ENCODE data around the gene SORBS1.

- TF ChIP-seq POLR2A (IDR thresholded peaks at IDR 0.05) (no peak), POLR2AphosphoS5 (IDR thresholded peaks at IDR 0.05) (no peak)
- TF ChIP-seq, protein P1, sequence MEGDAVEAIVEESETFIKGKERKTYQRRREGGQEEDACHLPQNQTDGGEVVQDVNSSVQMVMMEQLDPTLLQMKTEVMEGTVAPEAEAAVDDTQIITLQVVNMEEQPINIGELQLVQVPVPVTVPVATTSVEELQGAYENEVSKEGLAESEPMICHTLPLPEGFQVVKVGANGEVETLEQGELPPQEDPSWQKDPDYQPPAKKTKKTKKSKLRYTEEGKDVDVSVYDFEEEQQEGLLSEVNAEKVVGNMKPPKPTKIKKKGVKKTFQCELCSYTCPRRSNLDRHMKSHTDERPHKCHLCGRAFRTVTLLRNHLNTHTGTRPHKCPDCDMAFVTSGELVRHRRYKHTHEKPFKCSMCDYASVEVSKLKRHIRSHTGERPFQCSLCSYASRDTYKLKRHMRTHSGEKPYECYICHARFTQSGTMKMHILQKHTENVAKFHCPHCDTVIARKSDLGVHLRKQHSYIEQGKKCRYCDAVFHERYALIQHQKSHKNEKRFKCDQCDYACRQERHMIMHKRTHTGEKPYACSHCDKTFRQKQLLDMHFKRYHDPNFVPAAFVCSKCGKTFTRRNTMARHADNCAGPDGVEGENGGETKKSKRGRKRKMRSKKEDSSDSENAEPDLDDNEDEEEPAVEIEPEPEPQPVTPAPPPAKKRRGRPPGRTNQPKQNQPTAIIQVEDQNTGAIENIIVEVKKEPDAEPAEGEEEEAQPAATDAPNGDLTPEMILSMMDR (IDR thresholded peaks at IDR 0.05) = no peak
Observed at GRCh38 chr10:95482501-95483233, 78.5 kb downstream of the SORBS1 start.
